Measurements from ENCODE around the gene TBX5.

Gene TBX5

GRCh38 chr12:114406984-114407841 lies 1.3 kb upstream of the TBX5 start:
- peaks cover 96 to 100% of the 10 kb centered on the region in 2 donors for H3K27me3 Mint-ChIP-seq
- DNase-seq: no peak
- H3K4me3 Mint-ChIP-seq: no peak overlapping the region
- no peak overlapping the region for H3K27ac Mint-ChIP-seq
- peaks cover 0 to 2% of the 10 kb centered on the region in 2 donors for H3K9me3 Mint-ChIP-seq
- H3K36me3 Mint-ChIP-seq (ENCODE audit: insufficient read depth): peaks cover 3% of the 10 kb centered on the region
- no peak for ATAC-seq (replicated peaks)
- H3K4me1 Mint-ChIP-seq (ENCODE audit: low read depth in 2 of 2): peaks cover 2 to 5% of the 10 kb centered on the region in 2 donors

- Mint-ChIP-seq H3K9me3 (peaks cover 0 to 2% of the 10 kb centered on the region in 2 donors), H3K27ac (no peak overlapping the region), H3K27me3 (peaks cover 96 to 100% of the 10 kb centered on the region in 2 donors), H3K4me1 (ENCODE audit: low read depth in 2 of 2) (peaks cover 2 to 5% of the 10 kb centered on the region in 2 donors), H3K4me3 (no peak overlapping the region), H3K36me3 (ENCODE audit: insufficient read depth) (peaks cover 3% of the 10 kb centered on the region)
- DNase-seq (no peak), ATAC-seq (replicated peaks) (no peak)
These were observed 506 bp upstream of the TBX5 start for GRCh38 chr12:114406316-114406983.

- H3K36me3 Mint-ChIP-seq (ENCODE audit: insufficient read depth): peaks cover 3% of the 10 kb centered on the region
- ATAC-seq (replicated peaks) (no peak), DNase-seq (no peak)
- peaks cover 0 to 2% of the 10 kb centered on the region in 2 donors for H3K9me3 Mint-ChIP-seq
- peaks cover 87 to 100% of the 10 kb centered on the region in 2 donors for H3K27me3 Mint-ChIP-seq
- no peak overlapping the region for H3K4me3 Mint-ChIP-seq
- peaks cover 2 to 5% of the 10 kb centered on the region in 2 donors for H3K4me1 Mint-ChIP-seq (ENCODE audit: low read depth in 2 of 2)
- H3K27ac Mint-ChIP-seq: no peak overlapping the region
These were observed 922 bp downstream of the TBX5 start for GRCh38 chr12:114404926-114405518.

GRCh38 chr12:114404083-114404925 lies 1.6 kb downstream of the TBX5 start:
- Mint-ChIP-seq H3K9me3 (peaks cover 0 to 2% of the 10 kb centered on the region in 2 donors), H3K4me3 (no peak overlapping the region), H3K36me3 (ENCODE audit: insufficient read depth) (peaks cover 3% of the 10 kb centered on the region), H3K27ac (no peak overlapping the region), H3K27me3 (peaks cover 84 to 100% of the 10 kb centered on the region in 2 donors), H3K4me1 (ENCODE audit: low read depth in 2 of 2) (peaks cover 2 to 5% of the 10 kb centered on the region in 2 donors)
- no peak for DNase-seq
- no peak for ATAC-seq (replicated peaks)

GRCh38 chr12:114403690-114404066 lies 2.3 kb downstream of the TBX5 start:
- no peak overlapping the region for H3K27ac Mint-ChIP-seq
- peaks cover 0 to 2% of the 10 kb centered on the region in 2 donors for H3K9me3 Mint-ChIP-seq
- no peak for DNase-seq
- ATAC-seq (replicated peaks): no peak
- H3K4me1 Mint-ChIP-seq (ENCODE audit: low read depth in 2 of 2): peaks cover 2 to 5% of the 10 kb centered on the region in 2 donors
- H3K4me3 Mint-ChIP-seq: no peak overlapping the region
- H3K36me3 Mint-ChIP-seq (ENCODE audit: insufficient read depth): peaks cover 3% of the 10 kb centered on the region
- peaks cover 85 to 100% of the 10 kb centered on the region in 2 donors for H3K27me3 Mint-ChIP-seq

GRCh38 chr12:114403011-114403689 lies 2.8 kb downstream of the TBX5 start:
- Mint-ChIP-seq H3K9me3 (peaks cover 0 to 2% of the 10 kb centered on the region in 2 donors), H3K27me3 (peaks cover 85 to 100% of the 10 kb centered on the region in 2 donors), H3K27ac (no peak overlapping the region), H3K4me3 (no peak overlapping the region), H3K4me1 (ENCODE audit: low read depth in 2 of 2) (peaks cover 2 to 5% of the 10 kb centered on the region in 2 donors), H3K36me3 (ENCODE audit: insufficient read depth) (peaks cover 3% of the 10 kb centered on the region)
- ATAC-seq (replicated peaks) (no peak), DNase-seq (no peak)

- ATAC-seq (replicated peaks) (no peak), DNase-seq (no peak)
- Mint-ChIP-seq H3K4me1 (ENCODE audit: low read depth in 2 of 2) (peaks cover 2 to 5% of the 10 kb centered on the region in 2 donors), H3K27ac (no peak overlapping the region), H3K9me3 (peaks cover 0 to 2% of the 10 kb centered on the region in 2 donors), H3K27me3 (peaks cover 85 to 100% of the 10 kb centered on the region in 2 donors), H3K36me3 (ENCODE audit: insufficient read depth) (no peaks in the 10 kb centered on the region), H3K4me3 (no peak overlapping the region)
These were observed 3.7 kb downstream of the TBX5 start for GRCh38 chr12:114402084-114402717.

- no peak for DNase-seq
- Mint-ChIP-seq H3K4me3 (no peak overlapping the region), H3K4me1 (ENCODE audit: low read depth in 2 of 2) (peaks cover 2 to 5% of the 10 kb centered on the region in 2 donors), H3K27ac (no peak overlapping the region), H3K36me3 (ENCODE audit: insufficient read depth) (peaks cover 3% of the 10 kb centered on the region), H3K27me3 (peaks cover 85 to 100% of the 10 kb centered on the region in 2 donors), H3K9me3 (peaks cover 0 to 2% of the 10 kb centered on the region in 2 donors)
- no peak for ATAC-seq (replicated peaks)
These were observed 4.4 kb downstream of the TBX5 start for GRCh38 chr12:114401328-114402083.

GRCh38 chr12:114400925-114401324 lies 5.0 kb downstream of the TBX5 start:
- peaks cover 2 to 5% of the 10 kb centered on the region in 2 donors for H3K4me1 Mint-ChIP-seq (ENCODE audit: low read depth in 2 of 2)
- DNase-seq (no peak), ATAC-seq (replicated peaks) (no peak)
- H3K27me3 Mint-ChIP-seq: peaks cover 81 to 100% of the 10 kb centered on the region in 2 donors
- H3K4me3 Mint-ChIP-seq: no peak overlapping the region
- H3K36me3 Mint-ChIP-seq (ENCODE audit: insufficient read depth): peaks cover 3% of the 10 kb centered on the region
- no peak overlapping the region for H3K27ac Mint-ChIP-seq
- no peaks in the 10 kb centered on the region for H3K9me3 Mint-ChIP-seq

- Mint-ChIP-seq H3K27me3 (peaks cover 80 to 100% of the 10 kb centered on the region in 2 donors), H3K27ac (no peak overlapping the region), H3K36me3 (ENCODE audit: insufficient read depth) (peaks cover 3% of the 10 kb centered on the region), H3K9me3 (no peaks in the 10 kb centered on the region), H3K4me1 (ENCODE audit: low read depth in 2 of 2) (no peaks in the 10 kb centered on the region), H3K4me3 (no peak overlapping the region)
- no peak for ATAC-seq (replicated peaks)
- no peak for DNase-seq
These were observed 5.6 kb downstream of the TBX5 start for GRCh38 chr12:114400361-114400811.

GRCh38 chr12:114399664-114400211 lies 6.2 kb downstream of the TBX5 start:
- Mint-ChIP-seq H3K27me3 (peaks cover 80 to 100% of the 10 kb centered on the region in 2 donors), H3K27ac (no peak overlapping the region), H3K36me3 (ENCODE audit: insufficient read depth) (peaks cover 3% of the 10 kb centered on the region), H3K9me3 (no peaks in the 10 kb centered on the region), H3K4me1 (ENCODE audit: low read depth in 2 of 2) (no peaks in the 10 kb centered on the region), H3K4me3 (no peak overlapping the region)
- no peak for DNase-seq
- no peak for ATAC-seq (replicated peaks)

Measured in effector memory CD8-positive, alpha-beta T cell (primary cell).